NCI-H82 treated with DMSO at 0.1 percent for 48 hours (cell line): ENCODE data around the gene ZNF134.

Experiments
- DNase-seq: peaks from one replicate; lab custom pipeline; 2025; ENCODE audit not compliant: unreplicated experiment; lab: John Stamatoyannopoulos, UW

ZNF134 gene

GRCh38 chr19:57637379-57637778 lies 23.3 kb downstream of the ZNF134 start:
- no peak for DNase-seq

- no peak for DNase-seq
Measured at GRCh38 chr19:57641715-57642234, 27.7 kb downstream of the ZNF134 start.

GRCh38 chr19:57642396-57643046 lies 28.5 kb downstream of the ZNF134 start:
- no peak for DNase-seq

GRCh38 chr19:57643734-57644133 lies 29.7 kb downstream of the ZNF134 start:
- DNase-seq: no peak

- peak; percentile 31 for DNase-seq
Measured at GRCh38 chr19:57648331-57649003, 34.4 kb downstream of the ZNF134 start.

GRCh38 chr19:57651654-57651996 lies 37.6 kb downstream of the ZNF134 start:
- no peak for DNase-seq

GRCh38 chr19:57653689-57654088 lies 39.6 kb downstream of the ZNF134 start:
- no peak for DNase-seq

- no peak for DNase-seq
Measured at GRCh38 chr19:57655443-57655842, 41.4 kb downstream of the ZNF134 start.

GRCh38 chr19:57656346-57656745 lies 42.3 kb downstream of the ZNF134 start:
- no peak for DNase-seq

GRCh38 chr19:57664269-57665127 lies 50.5 kb downstream of the ZNF134 start:
- no peak for DNase-seq

- no peak for DNase-seq
Measured at GRCh38 chr19:57665261-57665806, 51.3 kb downstream of the ZNF134 start.

GRCh38 chr19:57667228-57667627 lies 53.2 kb downstream of the ZNF134 start:
- no peak for DNase-seq

- no peak for DNase-seq
Measured at GRCh38 chr19:57668635-57669034, 54.6 kb downstream of the ZNF134 start, which contains the start of gene ZSCAN4. Gene ZSCAN4, plus strand, starts transcription at chr19:57668935. Its CDS starts 7,211 bp downstream, at chr19:57676146.

- DNase-seq: peak; percentile 61
Measured at GRCh38 chr19:57671124-57671895, 57.3 kb downstream of the ZNF134 start.

GRCh38 chr19:57672466-57672865 lies 58.4 kb downstream of the ZNF134 start:
- DNase-seq: no peak
